HCT116 (cell line): Measurements from ENCODE around the gene JAM3. TPM values are rescaled to one million over a fixed set of nuclear protein-coding genes. Genes with fewer than 3 reads are reported as not detected.

Experiments
- ATAC-seq: fragments of 200-7000 bp; cut with Tn5 transposase; 2 replicates; pipeline ENCODE4 v1.9.1; 2020; ENCODE audit warnings: mild to moderate bottlenecking, moderate library complexity
- BruUV-seq: library from RNA; stranded (reverse); fragments of 400-500 nt; replicated peaks from 2 replicates; lab custom pipeline; 2021; lab: Mats Ljungman, UMichigan
- CTCF ChIA-PET: fragments of 300-600 bp; sonication (Branson Sonifier 250); formaldehyde crosslinking; loops from one replicate; lab custom pipeline; 2021; ENCODE audit warnings: antibody characterized with exemption; lab: Charles Lee
- POLR2A ChIA-PET: fragments of 300-600, 350-600 bp; sonication (Branson Sonifier 250); formaldehyde crosslinking; loops from one replicate; lab custom pipeline; 2021; ENCODE audit warnings: antibody characterized with exemption; lab: Charles Lee
- RAD21 ChIA-PET, 2 experiments: fragments of 300-600 bp; sonication (Branson Sonifier 250); formaldehyde crosslinking; loops; one replicate each; lab custom pipeline; 2023; ENCODE audit warnings: low total read pairs in 2 of 2; ENCODE audit not compliant: uncharacterized antibody in 2 of 2, unreplicated experiment in 2 of 2, low non-redundant PET in 1 of 2; lab: Charles Lee
- DNase-seq: peaks from one replicate; pipeline ENCODE4 v3.0.0-alpha.2; 2010; ENCODE audit warnings: low read depth, low spot score
- H2AFZ ChIP-seq: fragments of 200-600 bp; shearing (Covaris generic), sonication (generic); 2 replicates; pipeline ENCODE4 v1.6.1; 2017; ENCODE audit warnings: low read depth, mixed run types, mixed read lengths, antibody characterized with exemption, low read length; ENCODE audit not compliant: poor library complexity, severe bottlenecking
- H3K27ac ChIP-seq: 2 replicates; pipeline ENCODE4 v1.5.1; 2012; ENCODE audit warnings: low read depth, low read length
- H3K27me3 ChIP-seq: fragments of 200-600 bp; sonication (generic); 2 replicates; pipeline ENCODE4 v1.6.1; 2016; ENCODE audit warnings: mixed run types, low read length, mixed read lengths; ENCODE audit not compliant: insufficient read depth
- H3K36me3 ChIP-seq, 2 experiments: fragments of 200-500 bp in 1 of 2; fragments of 200-600 bp in 1 of 2; sonication (Bioruptor generic) in 1 of 2; sonication (generic) in 1 of 2; 2 replicates each; pipeline versions ENCODE4 v1.5.1 to v1.6.1; 2014 to 2016; ENCODE audit warnings: low read length in 2 of 2, inconsistent platforms in 1 of 2, mixed read lengths in 1 of 2, mixed run types in 1 of 2; ENCODE audit not compliant: insufficient read depth in 2 of 2, control insufficient read depth in 1 of 2
- H3K4me1 ChIP-seq, 2 experiments: fragments of 200-600 bp in 1 of 2; sonication (generic) in 1 of 2; 2 replicates each; pipeline versions ENCODE4 v1.5.1 to v1.6.1; 2012 to 2017; ENCODE audit warnings: low read length in 2 of 2, inconsistent platforms in 1 of 2, mild to moderate bottlenecking in 1 of 2, mixed read lengths in 1 of 2, mixed run types in 1 of 2, moderate library complexity in 1 of 2; ENCODE audit not compliant: insufficient read depth in 2 of 2, control insufficient read depth in 1 of 2
- H3K4me2 ChIP-seq: fragments of 200-600 bp; sonication (generic); 2 replicates; pipeline ENCODE4 v1.6.1; 2017; ENCODE audit warnings: mixed run types, low read length, mixed read lengths
- H3K4me3 ChIP-seq, 2 experiments: fragments of 200-600 bp in 1 of 2; sonication (generic) in 1 of 2; replicated peaks in 1 of 2; 2 replicates each; pipeline ENCODE4 v1.5.1; 2011 to 2016; ENCODE audit warnings: low read length in 2 of 2, control low read depth in 1 of 2, low read depth in 1 of 2, mild to moderate bottlenecking in 1 of 2, mixed read lengths in 1 of 2, mixed run types in 1 of 2
- H3K79me2 ChIP-seq: fragments of 200-600 bp; sonication (generic); 2 replicates; pipeline ENCODE4 v1.6.1; 2017; ENCODE audit warnings: mild to moderate bottlenecking, mixed run types, low read length, moderate library complexity, mixed read lengths; ENCODE audit not compliant: insufficient read depth
- H3K9ac ChIP-seq: fragments of 200-600 bp; sonication (generic); 2 replicates; pipeline ENCODE4 v1.6.1; 2016; ENCODE audit warnings: low read length, mixed read lengths
- H3K9me2 ChIP-seq: fragments of 200-600 bp; sonication (generic), shearing (Covaris generic); 2 replicates; pipeline ENCODE4 v1.6.1; 2017; ENCODE audit warnings: mixed run types, mild to moderate bottlenecking, moderate library complexity; ENCODE audit not compliant: insufficient read depth
- H3K9me3 ChIP-seq, 2 experiments: fragments of 200-500 bp in 1 of 2; fragments of 200-600 bp in 1 of 2; sonication (Bioruptor generic) in 1 of 2; sonication (generic) in 1 of 2; 2 replicates each; pipeline ENCODE4 v1.6.1; 2014 to 2017; ENCODE audit warnings: low read length in 2 of 2, mixed read lengths in 2 of 2, inconsistent platforms in 1 of 2, low read depth in 1 of 2, mild to moderate bottlenecking in 1 of 2, mixed run types in 1 of 2, moderate library complexity in 1 of 2; ENCODE audit not compliant: control insufficient read depth in 1 of 2, insufficient read depth in 1 of 2
- H4K20me1 ChIP-seq: fragments of 200-600 bp; sonication (generic), shearing (Covaris generic); 2 replicates; pipeline ENCODE4 v1.6.1; 2017; ENCODE audit warnings: mixed run types, mild to moderate bottlenecking, moderate library complexity; ENCODE audit not compliant: insufficient read depth
- ATF3 ChIP-seq: IDR thresholded peaks from 2 replicates; pipeline ENCODE4 v1.6.1; 2012
- CBX3 ChIP-seq: IDR thresholded peaks from 2 replicates; pipeline ENCODE4 v1.6.1; 2012; ENCODE audit warnings: low read depth
- CEBPB ChIP-seq: IDR thresholded peaks from 2 replicates; pipeline ENCODE4 v1.6.1; 2012; ENCODE audit warnings: low read depth
- EGR1 ChIP-seq: IDR thresholded peaks from 2 replicates; pipeline ENCODE4 v1.6.1; 2012; ENCODE audit warnings: low read depth
- ELF1 ChIP-seq: IDR thresholded peaks from 2 replicates; pipeline ENCODE4 v1.6.1; 2012; ENCODE audit warnings: low read depth, borderline replicate concordance
- EZH2phosphoT487 ChIP-seq: fragments of 200-600 bp; IDR thresholded peaks from 2 replicates; pipeline ENCODE4 v1.6.1; 2018; ENCODE audit warnings: antibody characterized with exemption, borderline replicate concordance
- FOSL1 ChIP-seq: IDR thresholded peaks from 2 replicates; pipeline ENCODE4 v1.6.1; 2012; ENCODE audit warnings: low read depth
- JUND ChIP-seq: IDR thresholded peaks from 2 replicates; pipeline ENCODE4 v1.6.1; 2012
- POLR2A ChIP-seq: IDR thresholded peaks from 2 replicates; pipeline ENCODE4 v1.7.0; 2011; ENCODE audit warnings: borderline replicate concordance; ENCODE audit not compliant: insufficient read depth, insufficient read length; ENCODE audit errors: extremely low read depth
- POLR2AphosphoS5 ChIP-seq: IDR thresholded peaks from 2 replicates; pipeline ENCODE4 v1.6.1; 2011; ENCODE audit warnings: mild to moderate bottlenecking, low read depth, low read length, moderate library complexity
- RAD21 ChIP-seq: IDR thresholded peaks from 2 replicates; pipeline ENCODE4 v1.6.1; 2012; ENCODE audit warnings: low read depth, mild to moderate bottlenecking
- REST ChIP-seq: IDR thresholded peaks from 2 replicates; pipeline ENCODE4 v1.6.1; 2012; ENCODE audit warnings: low read depth
- SIN3A ChIP-seq: IDR thresholded peaks from 2 replicates; pipeline ENCODE4 v1.6.1; 2012; ENCODE audit warnings: low read depth
- SP1 ChIP-seq: IDR thresholded peaks from 2 replicates; pipeline ENCODE4 v1.6.1; 2012; ENCODE audit warnings: low read depth
- SRF ChIP-seq: IDR thresholded peaks from 2 replicates; pipeline ENCODE4 v1.6.1; 2012; ENCODE audit warnings: low read depth
- TCF7L2 ChIP-seq: IDR thresholded peaks from 2 replicates; pipeline ENCODE4 v1.7.0; 2011; ENCODE audit warnings: borderline replicate concordance, inconsistent platforms; ENCODE audit not compliant: insufficient read depth, insufficient read length; ENCODE audit errors: extremely low read depth
- YY1 ChIP-seq: IDR thresholded peaks from 2 replicates; pipeline ENCODE4 v1.6.1; 2011; ENCODE audit warnings: low read length, low read depth, moderate library complexity, mild to moderate bottlenecking; ENCODE audit not compliant: insufficient replicate concordance; ENCODE audit errors: extremely low read depth
- ZFX ChIP-seq: fragments of 450-650 bp; IDR thresholded peaks from 2 replicates; pipeline ENCODE4 v1.6.1; 2017
- intact Hi-C: fragments of 100-400 bp; cut with micrococcal nuclease; formaldehyde crosslinking; loops from 2 replicates; pipeline ENCODE4 v1.10.0; 2022
- total RNA-seq: library from RNA; stranded (reverse); gene quantifications from one replicate; pipeline ENCODE4 v1.2.1, GENCODE V29; 2021; ENCODE audit not compliant: unreplicated experiment
- TF ChIP-seq, protein P1 (sequence below), 3 experiments: fragments of 200-600 bp in 1 of 3; sonication (generic) in 1 of 3; IDR thresholded peaks in 2 of 3; conservative IDR thresholded peaks in 1 of 3; 2 replicates each; pipeline ENCODE4 v1.5.1; 2012 to 2017; ENCODE audit warnings: low read depth in 2 of 3, low read length in 2 of 3, antibody characterized with exemption in 1 of 3, borderline replicate concordance in 1 of 3, control low read depth in 1 of 3, mild to moderate bottlenecking in 1 of 3, mixed read lengths in 1 of 3, mixed run types in 1 of 3, moderate library complexity in 1 of 3; ENCODE audit not compliant: insufficient read depth in 1 of 3

Gene JAM3
- total RNA-seq, 1 experiment from 2014 or later = 0.25 TPM

DNA sequence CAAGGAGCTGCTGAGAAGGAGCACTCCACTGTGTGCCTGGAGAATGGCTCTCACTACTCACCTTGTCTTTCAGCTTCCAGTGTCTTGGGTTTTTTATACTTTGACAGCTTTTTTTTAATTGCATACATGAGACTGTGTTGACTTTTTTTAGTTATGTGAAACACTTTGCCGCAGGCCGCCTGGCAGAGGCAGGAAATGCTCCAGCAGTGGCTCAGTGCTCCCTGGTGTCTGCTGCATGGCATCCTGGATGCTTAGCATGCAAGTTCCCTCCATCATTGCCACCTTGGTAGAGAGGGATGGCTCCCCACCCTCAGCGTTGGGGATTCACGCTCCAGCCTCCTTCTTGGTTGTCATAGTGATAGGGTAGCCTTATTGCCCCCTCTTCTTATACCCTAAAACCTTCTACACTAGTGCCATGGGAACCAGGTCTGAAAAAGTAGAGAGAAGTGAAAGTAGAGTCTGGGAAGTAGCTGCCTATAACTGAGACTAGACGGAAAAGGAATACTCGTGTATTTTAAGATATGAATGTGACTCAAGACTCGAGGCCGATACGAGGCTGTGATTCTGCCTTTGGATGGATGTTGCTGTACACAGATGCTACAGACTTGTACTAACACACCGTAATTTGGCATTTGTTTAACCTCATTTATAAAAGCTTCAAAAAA lies 82.3 kb downstream of the JAM3 start:
- H3K27ac ChIP-seq = no peak overlapping the region
- ChIA-PET POLR2A (no interaction called here), CTCF (no interaction called here), RAD21 (no interaction called here)
- H3K9me2 ChIP-seq = no peaks in the 10 kb centered on the region
- H3K79me2 ChIP-seq = no peaks in the 10 kb centered on the region
- no peaks in the 10 kb centered on the region for H3K9me3 ChIP-seq
- H3K4me3 ChIP-seq = no peak overlapping the region
- no peaks in the 10 kb centered on the region for H3K27me3 ChIP-seq
- H3K4me1 ChIP-seq = no peaks in the 10 kb centered on the region
- H2AFZ ChIP-seq = no peak overlapping the region
- H3K9ac ChIP-seq = no peak overlapping the region
- no peak for DNase-seq
- intact Hi-C loops = no loop called here
- no peak for TF ChIP-seq SIN3A
- TF ChIP-seq ZFX = no peak
- TF ChIP-seq REST = no peak
- TF ChIP-seq, protein P1, sequence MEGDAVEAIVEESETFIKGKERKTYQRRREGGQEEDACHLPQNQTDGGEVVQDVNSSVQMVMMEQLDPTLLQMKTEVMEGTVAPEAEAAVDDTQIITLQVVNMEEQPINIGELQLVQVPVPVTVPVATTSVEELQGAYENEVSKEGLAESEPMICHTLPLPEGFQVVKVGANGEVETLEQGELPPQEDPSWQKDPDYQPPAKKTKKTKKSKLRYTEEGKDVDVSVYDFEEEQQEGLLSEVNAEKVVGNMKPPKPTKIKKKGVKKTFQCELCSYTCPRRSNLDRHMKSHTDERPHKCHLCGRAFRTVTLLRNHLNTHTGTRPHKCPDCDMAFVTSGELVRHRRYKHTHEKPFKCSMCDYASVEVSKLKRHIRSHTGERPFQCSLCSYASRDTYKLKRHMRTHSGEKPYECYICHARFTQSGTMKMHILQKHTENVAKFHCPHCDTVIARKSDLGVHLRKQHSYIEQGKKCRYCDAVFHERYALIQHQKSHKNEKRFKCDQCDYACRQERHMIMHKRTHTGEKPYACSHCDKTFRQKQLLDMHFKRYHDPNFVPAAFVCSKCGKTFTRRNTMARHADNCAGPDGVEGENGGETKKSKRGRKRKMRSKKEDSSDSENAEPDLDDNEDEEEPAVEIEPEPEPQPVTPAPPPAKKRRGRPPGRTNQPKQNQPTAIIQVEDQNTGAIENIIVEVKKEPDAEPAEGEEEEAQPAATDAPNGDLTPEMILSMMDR (IDR thresholded peaks at IDR 0.05 in 2 of 3, conservative IDR thresholded peaks at IDR 0.05 in 1 of 3; ENCODE audit: borderline replicate concordance in 1 of 3, insufficient read depth in 1 of 3, low read depth in 2 of 3, low read length in 2 of 3) = no peak
- no peak for TF ChIP-seq JUND
- TF ChIP-seq EGR1 = no peak
- TF ChIP-seq ELF1 = no peak
- TF ChIP-seq POLR2AphosphoS5 = no peak
- TF ChIP-seq TCF7L2 = no peak
- no peak for TF ChIP-seq SRF
- no peak for TF ChIP-seq CEBPB
- TF ChIP-seq YY1 = no peak
- TF ChIP-seq ATF3 = no peak
- TF ChIP-seq FOSL1 = no peak
- TF ChIP-seq RAD21 = no peak
- no peak for TF ChIP-seq CBX3
- no peak for TF ChIP-seq SP1
- TF ChIP-seq POLR2A = no peak
- TF ChIP-seq EZH2phosphoT487 = no peak
- no peak for ATAC-seq
- no TSS peak for BruUV-seq
- H4K20me1 ChIP-seq = no peaks in the 10 kb centered on the region
- no peak overlapping the region for H3K4me2 ChIP-seq
- H3K36me3 ChIP-seq = peaks cover under 1 to 41% of the 10 kb centered on the region in 2 experiments; a peak in 3 of 4 replicates
